Thymus (tissue), 14 donors: Measurements from ENCODE around the gene PTCHD1. TPM values are rescaled to one million over a fixed set of nuclear protein-coding genes. Genes with fewer than 3 reads are reported as not detected.

ENCODE experiments used
- DNase-seq, 9 donors: peaks; one replicate each; pipeline ENCODE4 v3.0.0-alpha.2; 2013; ENCODE audit warnings: low spot score in 9 of 9, low read depth in 6 of 9, missing footprints in 1 of 9
- H3K27ac ChIP-seq, 2 donors: one replicate each; pipeline ENCODE4 v1.5.1; 2013; ENCODE audit warnings: control low read depth in 1 of 2, low read depth in 1 of 2, low read length in 1 of 2, mild to moderate bottlenecking in 1 of 2, moderate library complexity in 1 of 2
- H3K27me3 ChIP-seq, 2 donors: one replicate each; pipeline ENCODE4 v1.5.1; 2013; ENCODE audit warnings: low read length in 1 of 2; ENCODE audit not compliant: control insufficient read depth in 2 of 2, insufficient read depth in 1 of 2
- H3K36me3 ChIP-seq, 2 donors: one replicate each; pipeline ENCODE4 v1.5.1; 2013; ENCODE audit warnings: low read length in 1 of 2, mild to moderate bottlenecking in 1 of 2, moderate library complexity in 1 of 2; ENCODE audit not compliant: control insufficient read depth in 2 of 2, insufficient read depth in 2 of 2
- H3K4me1 ChIP-seq, 2 donors: one replicate each; pipeline ENCODE4 v1.5.1; 2013; ENCODE audit warnings: low read length in 2 of 2; ENCODE audit not compliant: control insufficient read depth in 2 of 2, insufficient read depth in 2 of 2
- H3K4me3 ChIP-seq, 2 donors: one replicate each; pipeline ENCODE4 v1.5.1; 2013; ENCODE audit warnings: low read length in 2 of 2, control low read depth in 1 of 2, mild to moderate bottlenecking in 1 of 2
- H3K9me3 ChIP-seq, 2 donors: one replicate each; pipeline ENCODE4 v1.5.1; 2013; ENCODE audit warnings: low read length in 1 of 2, mild to moderate bottlenecking in 1 of 2; ENCODE audit not compliant: control insufficient read depth in 2 of 2, insufficient read depth in 1 of 2
- WGBS: extraction: QIAGEN DNeasy Blood & Tissue Kit; methylation state at CpG from one replicate; pipeline ENCODE4 v1.1.7; 2013; 5-methylcytosine and 5-hydroxymethylcytosine counted together
- long read RNA-seq, 10 donors: transcript quantifications; one replicate each; lab custom pipeline, GENCODE V29; 2026
- polyA plus RNA-seq: library from polyadenylated mRNA; stranded (reverse); fragments of 200-250 nt; gene quantifications from one replicate; pipeline ENCODE4 v1.2.3, GENCODE V29; 2013
- total RNA-seq: library from RNA; stranded (reverse); fragments of 120-200 nt; gene quantifications from one replicate; pipeline ENCODE4 v1.2.4, GENCODE V29; 2013
- donor health status: healthy.

The PTCHD1 gene
- total RNA-seq (0.09 TPM), polyA plus RNA-seq (0.16 TPM)
- long read RNA-seq, donor 1: 0 reads
- long read RNA-seq, donor 2: 0 reads
- long read RNA-seq, donor 3: 0 reads
- long read RNA-seq, donor 4: 0 reads
- long read RNA-seq, donor 5: 0 reads
- long read RNA-seq, donor 6: 0 reads
- long read RNA-seq, donor 7: 0 reads
- long read RNA-seq, donor 8: 0 reads
- long read RNA-seq, donor 9: 0 reads
- long read RNA-seq, donor 10: 0 reads

- Histone ChIP-seq H3K4me3 (peak within 1 kb of the TSS in 1 of 2 donors; percentile 30), H3K36me3 (no peaks in the 10 kb centered on the region), H3K27me3 (peaks cover 24 to 57% of the 10 kb centered on the region in 2 donors), H3K27ac (no peak within 1 kb of the TSS), H3K4me1 (no peaks in the 10 kb centered on the region), H3K9me3 (peaks cover 0 to 12% of the 10 kb centered on the region in 2 donors)
- no peak for DNase-seq
- WGBS: 1% methylated on average over 61 of the region's 64 CpGs
Observed at GRCh38 chrX:23334848-23335599, at the start of gene PTCHD1. Gene PTCHD1 (plus strand): TSS chrX:23334849. CDS start chrX:23334876, 27 bp downstream.

GRCh38 chrX:23286731-23287130 is 47.9 kb upstream of the PTCHD1 start:
- WGBS: 96% methylated on average over 5 of the region's 5 CpGs
- Histone ChIP-seq H3K9me3 (no peaks in the 10 kb centered on the region), H3K27me3 (no peaks in the 10 kb centered on the region), H3K4me3 (no peak overlapping the region), H3K36me3 (no peaks in the 10 kb centered on the region), H3K4me1 (no peaks in the 10 kb centered on the region), H3K27ac (no peak overlapping the region)
- no peak for DNase-seq

DNA sequence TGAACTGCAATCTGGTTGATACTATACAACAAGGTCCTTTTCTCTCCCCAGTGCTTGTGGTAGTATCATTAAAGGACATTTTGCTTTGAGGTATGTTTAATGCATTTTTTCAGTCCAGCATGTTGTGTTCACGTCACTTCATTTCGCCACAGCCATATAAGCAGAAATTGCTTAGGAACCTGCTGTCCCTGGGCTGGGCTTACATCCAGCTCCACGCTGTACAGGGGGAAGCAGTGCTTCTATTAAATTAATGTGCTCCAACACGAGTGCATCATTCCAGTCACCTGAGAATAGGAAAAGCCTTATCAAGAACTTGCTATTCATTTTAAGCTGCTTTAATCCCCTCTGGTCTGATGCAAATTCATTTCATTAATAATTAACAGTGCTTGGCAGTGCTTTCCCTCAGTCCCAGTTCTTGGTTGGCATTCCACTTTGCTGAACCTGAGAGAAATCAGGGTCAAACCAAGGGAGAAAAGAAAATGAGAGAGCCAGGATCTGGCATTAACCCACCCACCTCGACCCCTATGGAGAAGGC is 47.4 kb upstream of the PTCHD1 start:
- Histone ChIP-seq H3K36me3 (no peaks in the 10 kb centered on the region), H3K4me3 (no peak overlapping the region), H3K27me3 (no peaks in the 10 kb centered on the region), H3K9me3 (no peaks in the 10 kb centered on the region), H3K27ac (no peak overlapping the region), H3K4me1 (no peaks in the 10 kb centered on the region)
- WGBS: 95% methylated on average over 5 of the region's 5 CpGs
- DNase-seq: no peak

DNA sequence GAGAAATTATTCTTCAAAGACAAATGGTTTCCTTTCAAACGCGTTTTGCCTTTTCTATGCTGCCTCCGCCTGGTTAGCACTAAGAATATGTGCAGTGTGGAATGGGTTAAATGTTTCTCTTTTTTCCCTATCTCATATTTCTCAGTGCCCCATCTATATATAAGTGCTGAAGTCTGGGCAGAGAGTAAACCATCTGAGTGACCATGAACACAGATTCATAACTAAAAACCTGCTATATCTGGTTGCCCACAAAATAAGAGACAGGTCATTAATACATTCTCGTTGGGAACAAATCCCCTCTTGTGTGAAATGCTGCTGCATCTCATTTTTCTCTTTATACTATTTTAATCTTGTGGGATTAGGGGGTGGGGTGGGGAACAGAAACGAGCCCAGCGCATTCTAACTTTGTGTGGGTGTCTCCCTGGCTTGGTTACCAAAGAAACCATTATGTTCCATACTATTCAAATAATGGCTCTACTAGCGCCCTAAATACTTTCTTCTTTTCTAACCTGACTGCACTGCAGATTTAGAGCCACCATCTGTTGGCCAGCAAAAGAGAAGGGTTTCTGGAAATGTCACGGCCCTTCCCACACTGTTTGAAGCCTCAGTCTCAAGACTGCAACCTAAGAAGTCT is 42.2 kb upstream of the PTCHD1 start:
- 89% methylated on average over 8 of the region's 8 CpGs for WGBS

GRCh38 chrX:23292988-23293651 is 41.5 kb upstream of the PTCHD1 start:
- Histone ChIP-seq H3K9me3 (no peaks in the 10 kb centered on the region), H3K4me1 (no peaks in the 10 kb centered on the region), H3K27ac (no peak overlapping the region), H3K36me3 (no peaks in the 10 kb centered on the region), H3K27me3 (no peaks in the 10 kb centered on the region), H3K4me3 (no peak overlapping the region)
- 85% methylated on average over 8 of the region's 8 CpGs for WGBS
- no peak for DNase-seq

More for the DNA sequence above, 42.2 kb upstream of the PTCHD1 start:
- H3K4me1 ChIP-seq: no peaks in the 10 kb centered on the region
- H3K27me3 ChIP-seq: no peaks in the 10 kb centered on the region
- H3K9me3 ChIP-seq: no peaks in the 10 kb centered on the region
- no peak overlapping the region for H3K4me3 ChIP-seq
- no peak overlapping the region for H3K27ac ChIP-seq
- DNase-seq: no peak
- no peaks in the 10 kb centered on the region for H3K36me3 ChIP-seq

- Histone ChIP-seq H3K27ac (no peak overlapping the region), H3K4me3 (no peak overlapping the region), H3K4me1 (no peaks in the 10 kb centered on the region), H3K36me3 (no peaks in the 10 kb centered on the region), H3K27me3 (no peaks in the 10 kb centered on the region), H3K9me3 (no peaks in the 10 kb centered on the region)
- no peak for DNase-seq
- WGBS: 93% methylated on average over 4 of the region's 4 CpGs
Observed at GRCh38 chrX:23304881-23305280, 29.8 kb upstream of the PTCHD1 start.

DNA sequence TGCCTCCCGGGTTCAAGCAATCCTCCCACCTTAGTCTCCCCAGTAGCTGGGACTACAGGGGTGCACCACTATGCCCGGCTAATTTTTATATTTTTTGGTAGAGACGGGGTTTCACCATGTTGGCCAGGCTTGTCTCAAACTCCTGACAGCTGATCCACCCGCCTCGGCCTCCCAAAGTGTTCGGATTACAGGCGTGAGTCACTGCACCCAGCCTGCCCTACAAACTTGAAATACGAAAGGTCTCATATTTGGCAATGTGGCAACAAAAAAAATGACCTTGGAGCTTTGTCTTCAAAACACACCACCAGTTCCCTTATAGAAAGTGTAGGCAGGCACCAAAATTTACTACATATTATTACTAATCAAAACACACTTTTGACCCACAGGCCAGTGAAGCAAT is 22.9 kb upstream of the PTCHD1 start:
- H3K27ac ChIP-seq: no peak overlapping the region
- H3K4me3 ChIP-seq: no peak overlapping the region
- H3K36me3 ChIP-seq: no peaks in the 10 kb centered on the region
- no peaks in the 10 kb centered on the region for H3K4me1 ChIP-seq
- no peaks in the 10 kb centered on the region for H3K9me3 ChIP-seq
- H3K27me3 ChIP-seq: no peaks in the 10 kb centered on the region
- DNase-seq: no peak
- 93% methylated on average over 8 of the region's 8 CpGs for WGBS

DNA sequence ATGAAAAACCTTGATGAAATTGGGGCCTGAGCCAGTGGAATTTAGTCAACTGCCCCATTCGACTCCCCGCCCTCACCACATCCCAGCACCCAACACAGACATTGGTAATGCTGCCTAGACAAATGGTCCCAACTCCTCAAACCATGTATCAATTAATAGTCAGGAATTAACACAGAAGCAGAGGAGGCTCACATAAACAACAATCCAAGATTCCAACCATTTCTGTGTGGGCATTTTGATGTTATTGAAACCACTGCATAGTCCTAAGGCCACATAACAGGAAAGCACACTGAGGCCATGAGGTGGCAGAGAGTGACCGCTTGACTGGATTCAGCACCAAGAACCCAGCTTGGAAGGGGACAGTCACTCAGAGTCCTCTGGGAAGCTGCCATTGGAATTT is 22.5 kb upstream of the PTCHD1 start:
- H3K27me3 ChIP-seq: no peaks in the 10 kb centered on the region
- no peaks in the 10 kb centered on the region for H3K4me1 ChIP-seq
- DNase-seq: no peak
- WGBS: 97% methylated on average over 3 of the region's 3 CpGs
- H3K9me3 ChIP-seq: no peaks in the 10 kb centered on the region
- no peaks in the 10 kb centered on the region for H3K36me3 ChIP-seq
- H3K4me3 ChIP-seq: no peak overlapping the region
- no peak overlapping the region for H3K27ac ChIP-seq
